HG02970 (cell line): ENCODE results near the gene ALG9.

Source experiments
- ATAC-seq: cut with Tn5 transposase; IDR thresholded peaks from one replicate; pipeline ENCODE4 v1.9.1; 2021; ENCODE audit warnings: mild to moderate bottlenecking, moderate library complexity, moderate number of reproducible peaks; ENCODE audit not compliant: unreplicated experiment, low FRiP score

Gene ALG9

GRCh38 chr11:111882202-111882601 is 10.8 kb upstream of the ALG9 start:
- ATAC-seq: no peak

- ATAC-seq: no peak
Observed at GRCh38 chr11:111879637-111879960, 8.2 kb upstream of the ALG9 start.

- peak; percentile 94 for ATAC-seq
Observed at GRCh38 chr11:111878849-111879636, 7.7 kb upstream of the ALG9 start, which contains the start of the genes CFAP68 and FDXACB1. Gene CFAP68 (plus strand): TSS chr11:111879541. CDS start chr11:111879561, 20 bp downstream. Gene FDXACB1 (minus strand): TSS chr11:111879165. CDS start chr11:111879132, 33 bp downstream.

- peak; percentile 13 for ATAC-seq
Observed at GRCh38 chr11:111878385-111878848, 7.0 kb upstream of the ALG9 start.

- ATAC-seq: no peak
Observed at GRCh38 chr11:111871693-111872161, 346 bp upstream of the ALG9 start.

- ATAC-seq: no peak
Observed at GRCh38 chr11:111870522-111870885, 877 bp downstream of the ALG9 start.

- ATAC-seq: no peak
Observed at GRCh38 chr11:111870113-111870512, 1.3 kb downstream of the ALG9 start.

- no peak for ATAC-seq
Observed at GRCh38 chr11:111860257-111860656, 11.1 kb downstream of the ALG9 start.

- ATAC-seq: no peak
Observed at GRCh38 chr11:111855506-111855905, 15.9 kb downstream of the ALG9 start.

GRCh38 chr11:111852103-111852502 is 19.3 kb downstream of the ALG9 start:
- no peak for ATAC-seq

GRCh38 chr11:111851636-111852035 is 19.7 kb downstream of the ALG9 start:
- no peak for ATAC-seq

- ATAC-seq: no peak
Observed at GRCh38 chr11:111851067-111851466, 20.3 kb downstream of the ALG9 start.

- no peak for ATAC-seq
Observed at GRCh38 chr11:111849631-111850030, 21.8 kb downstream of the ALG9 start.

GRCh38 chr11:111846636-111847035 is 24.7 kb downstream of the ALG9 start:
- no peak for ATAC-seq

- ATAC-seq: no peak
Observed at GRCh38 chr11:111846063-111846462, 25.3 kb downstream of the ALG9 start.

- ATAC-seq: no peak
Observed at GRCh38 chr11:111845276-111846028, 25.9 kb downstream of the ALG9 start.

- ATAC-seq: no peak
Observed at GRCh38 chr11:111843661-111844060, 27.7 kb downstream of the ALG9 start.

GRCh38 chr11:111841370-111842053 is 29.9 kb downstream of the ALG9 start:
- ATAC-seq: no peak

GRCh38 chr11:111840143-111840542 is 31.2 kb downstream of the ALG9 start:
- ATAC-seq: no peak

- ATAC-seq: no peak
Observed at GRCh38 chr11:111838054-111838453, 33.3 kb downstream of the ALG9 start.

- ATAC-seq: no peak
Observed at GRCh38 chr11:111837366-111837891, 34.0 kb downstream of the ALG9 start.
